WTC11 (cell line): Measurements from ENCODE around the gene GLO1. TPM values are rescaled to one million over a fixed set of nuclear protein-coding genes. Genes with fewer than 3 reads are reported as not detected.

Source experiments
- ATAC-seq: fragments of 200-7000 bp; cut with Tn5 transposase; 2 replicates; pipeline ENCODE4 v1.10.0; 2021; ENCODE audit warnings: mild to moderate bottlenecking, moderate library complexity
- CTCF ChIA-PET: fragments of 300-600 bp; sonication (Branson Sonifier 250); formaldehyde crosslinking; loops from one replicate; lab custom pipeline; 2021; ENCODE audit warnings: antibody characterized with exemption; lab: Charles Lee
- POLR2A ChIA-PET: fragments of 350-600 bp; sonication (Branson Sonifier 250); formaldehyde crosslinking; loops from one replicate; lab custom pipeline; 2021; ENCODE audit warnings: antibody characterized with exemption; lab: Charles Lee
- DNase-seq: peaks from one replicate; pipeline ENCODE4 v3.0.0; 2021; ENCODE audit warnings: low spot score
- H3K27ac Mint-ChIP-seq: 2 replicates; pipeline ENCODE4 v1.8.0; 2021; ENCODE audit warnings: mixed read lengths
- H3K27me3 Mint-ChIP-seq: 2 replicates; pipeline ENCODE4 v1.8.0; 2021; ENCODE audit warnings: low read depth, mild to moderate bottlenecking, moderate library complexity, mixed read lengths
- H3K36me3 Mint-ChIP-seq: 2 replicates; pipeline ENCODE4 v1.8.0; 2021; ENCODE audit warnings: mixed read lengths
- H3K4me1 Mint-ChIP-seq: 2 replicates; pipeline ENCODE4 v1.8.0; 2022; ENCODE audit warnings: mixed read lengths
- H3K4me3 Mint-ChIP-seq: 2 replicates; pipeline ENCODE4 v1.8.0; 2021; ENCODE audit warnings: mild to moderate bottlenecking, moderate library complexity, mixed read lengths
- H3K9me3 Mint-ChIP-seq: 2 replicates; pipeline ENCODE4 v1.8.0; 2021; ENCODE audit warnings: mixed read lengths
- ELF4 ChIP-seq: sonication (generic); formaldehyde crosslinking; IDR thresholded peaks from 2 replicates; pipeline ENCODE4 v1.8.1; 2022; ENCODE audit warnings: low read depth, mild to moderate bottlenecking, moderate library complexity, missing genetic modification reagents
- EMX1 ChIP-seq: fragments of 250-450 bp; sonication (Bioruptor Pico); IDR thresholded peaks from 2 replicates; pipeline ENCODE4 v1.8.0; 2021; ENCODE audit warnings: mild to moderate bottlenecking
- KAT7 ChIP-seq: sonication (generic); formaldehyde crosslinking; IDR thresholded peaks from 2 replicates; pipeline ENCODE4 v1.8.1; 2023; ENCODE audit warnings: missing genetic modification reagents, mild to moderate bottlenecking, borderline replicate concordance
- MAX ChIP-seq: sonication (generic); formaldehyde crosslinking; IDR thresholded peaks from 2 replicates; pipeline ENCODE4 v1.8.0; 2022; ENCODE audit warnings: mild to moderate bottlenecking, missing genetic modification reagents
- MYBL2 ChIP-seq: sonication (generic); formaldehyde crosslinking; IDR thresholded peaks from 2 replicates; pipeline ENCODE4 v1.8.1; 2023; ENCODE audit warnings: mild to moderate bottlenecking, moderate library complexity, missing genetic modification reagents
- PREB ChIP-seq: sonication (generic); formaldehyde crosslinking; IDR thresholded peaks from 2 replicates; pipeline ENCODE4 v1.8.1; 2022; ENCODE audit warnings: mild to moderate bottlenecking, missing genetic modification reagents, moderate library complexity, borderline replicate concordance
- PRRX2 ChIP-seq: fragments of 250-450 bp; sonication (Bioruptor Pico); IDR thresholded peaks from 2 replicates; pipeline ENCODE4 v1.8.0; 2021; ENCODE audit warnings: mild to moderate bottlenecking
- SMAD3 ChIP-seq: sonication (generic); formaldehyde crosslinking; IDR thresholded peaks from 2 replicates; pipeline ENCODE4 v1.8.0; 2022; ENCODE audit warnings: missing genetic modification reagents, mild to moderate bottlenecking, borderline replicate concordance
- SP1 ChIP-seq: sonication (generic); formaldehyde crosslinking; conservative IDR thresholded peaks from 2 replicates; pipeline ENCODE4 v1.8.1; 2022; ENCODE audit warnings: missing genetic modification reagents
- STAT6 ChIP-seq: sonication (generic); formaldehyde crosslinking; conservative IDR thresholded peaks from 2 replicates; pipeline ENCODE4 v1.8.1; 2023; ENCODE audit warnings: mild to moderate bottlenecking, low read depth, missing genetic modification reagents, moderate library complexity
- ZBTB21 ChIP-seq: sonication (generic); formaldehyde crosslinking; IDR thresholded peaks from 2 replicates; pipeline ENCODE4 v1.8.1; 2023; ENCODE audit warnings: mild to moderate bottlenecking, missing genetic modification reagents, borderline replicate concordance
- ZNF121 ChIP-seq: sonication (generic); formaldehyde crosslinking; IDR thresholded peaks from 2 replicates; pipeline ENCODE4 v1.8.0; 2023; ENCODE audit warnings: missing genetic modification reagents
- ZNF396 ChIP-seq: fragments of 250-450 bp; sonication (Bioruptor Pico); IDR thresholded peaks from 2 replicates; pipeline ENCODE4 v1.8.0; 2021; ENCODE audit warnings: mild to moderate bottlenecking, moderate library complexity, borderline replicate concordance
- ZNF671 ChIP-seq: fragments of 250-450 bp; sonication (Bioruptor Pico); IDR thresholded peaks from 2 replicates; pipeline ENCODE4 v1.8.0; 2021; ENCODE audit warnings: mild to moderate bottlenecking
- total RNA-seq: library from RNA; stranded (reverse); gene quantifications from 3 replicates; pipeline ENCODE4 v1.2.3, GENCODE V29; 2021
- TF ChIP-seq, protein P1 (sequence below): fragments of 250-450 bp; sonication (Bioruptor Pico); conservative IDR thresholded peaks from 2 replicates; pipeline ENCODE4 v1.9.0; 2021; ENCODE audit warnings: mild to moderate bottlenecking
- TF ChIP-seq, protein P2 (sequence below): sonication (generic); formaldehyde crosslinking; IDR thresholded peaks from 2 replicates; pipeline ENCODE4 v1.8.1; 2022; ENCODE audit warnings: mild to moderate bottlenecking, moderate library complexity, missing genetic modification reagents
- TF ChIP-seq, protein P3 (sequence below): sonication (generic); formaldehyde crosslinking; IDR thresholded peaks from 2 replicates; pipeline ENCODE4 v1.8.0; 2022; ENCODE audit warnings: mild to moderate bottlenecking, missing genetic modification reagents
- TF ChIP-seq, protein P4 (sequence below): fragments of 200-600 bp; IDR thresholded peaks from 2 replicates; pipeline ENCODE4 v1.8.0; 2022; ENCODE audit warnings: antibody characterized with exemption
- TF ChIP-seq, protein P5 (sequence below): sonication (generic); formaldehyde crosslinking; conservative IDR thresholded peaks from 2 replicates; pipeline ENCODE4 v1.8.1; 2022; ENCODE audit warnings: mild to moderate bottlenecking, missing genetic modification reagents
- TF ChIP-seq, protein P6 (sequence below): sonication (generic); formaldehyde crosslinking; IDR thresholded peaks from 2 replicates; pipeline ENCODE4 v1.8.1; 2023; ENCODE audit warnings: mild to moderate bottlenecking, missing genetic modification reagents, moderate library complexity

Gene GLO1
- total RNA-seq, 1 experiment from 2014 or later: 147 TPM

GRCh38 chr6:38639498-38640215, 63.3 kb downstream of the GLO1 start, which contains the start of gene BTBD9 (continued):
- TF ChIP-seq MYBL2 (CRISPR knock-in tag) (0 out of 2 replicates have a peak, but pooled peaks have one; percentile 33), ZNF396 (CRISPR knock-in tag) (no peak), ZNF121 (CRISPR knock-in tag) (no peak), PRRX2 (CRISPR knock-in tag) (no peak), MAX (CRISPR knock-in tag) (peak; percentile 28; the same call in 1 of the 2 replicates), EMX1 (CRISPR knock-in tag) (no peak), SP1 (CRISPR knock-in tag) (peak; percentile 25; the same call in 1 of the 2 replicates), ZBTB21 (CRISPR knock-in tag) (peak; percentile 99), PREB (CRISPR knock-in tag) (no peak), KAT7 (0 out of 2 replicates have a peak, but pooled peaks have one; percentile 55), ELF4 (CRISPR knock-in tag) (no peak)
- TF ChIP-seq, protein P1, sequence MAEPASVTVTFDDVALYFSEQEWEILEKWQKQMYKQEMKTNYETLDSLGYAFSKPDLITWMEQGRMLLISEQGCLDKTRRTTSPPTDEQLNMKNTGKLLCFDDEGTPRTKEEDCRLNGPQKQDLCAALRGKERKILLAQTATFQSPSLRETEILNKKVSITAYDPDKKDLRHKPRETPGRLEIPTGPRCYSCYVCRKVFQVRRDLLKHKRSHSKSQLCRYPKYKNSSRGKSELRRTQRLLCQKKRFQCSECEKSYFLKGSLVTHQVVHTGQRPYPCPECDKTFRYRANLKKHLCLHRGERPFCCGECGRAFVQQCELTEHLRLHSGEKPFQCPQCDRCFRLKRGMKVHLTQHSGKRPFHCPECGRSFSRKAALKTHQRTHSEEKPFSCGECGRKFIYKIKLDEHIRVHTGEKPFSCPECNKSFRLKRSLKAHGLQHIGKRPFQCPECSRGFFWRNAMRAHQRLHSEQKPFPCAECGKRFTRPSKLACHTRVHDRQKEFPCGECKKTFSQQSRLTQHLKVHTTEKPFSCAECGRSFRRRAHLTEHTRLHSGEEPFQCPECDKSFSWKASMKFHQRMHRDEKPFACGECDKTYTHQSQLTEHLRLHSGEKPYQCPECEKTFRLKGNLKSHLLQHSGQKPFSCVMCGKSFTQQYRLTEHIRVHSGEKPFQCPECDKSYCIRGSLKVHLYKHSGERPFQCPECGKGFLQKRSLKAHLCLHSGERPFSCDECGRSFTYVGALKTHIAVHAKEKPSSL: no peak
- TF ChIP-seq, protein P2, sequence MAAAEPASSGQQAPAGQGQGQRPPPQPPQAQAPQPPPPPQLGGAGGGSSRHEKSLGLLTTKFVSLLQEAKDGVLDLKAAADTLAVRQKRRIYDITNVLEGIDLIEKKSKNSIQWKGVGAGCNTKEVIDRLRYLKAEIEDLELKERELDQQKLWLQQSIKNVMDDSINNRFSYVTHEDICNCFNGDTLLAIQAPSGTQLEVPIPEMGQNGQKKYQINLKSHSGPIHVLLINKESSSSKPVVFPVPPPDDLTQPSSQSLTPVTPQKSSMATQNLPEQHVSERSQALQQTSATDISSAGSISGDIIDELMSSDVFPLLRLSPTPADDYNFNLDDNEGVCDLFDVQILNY (CRISPR knock-in tag): peak; percentile 61
- TF ChIP-seq, protein P3, sequence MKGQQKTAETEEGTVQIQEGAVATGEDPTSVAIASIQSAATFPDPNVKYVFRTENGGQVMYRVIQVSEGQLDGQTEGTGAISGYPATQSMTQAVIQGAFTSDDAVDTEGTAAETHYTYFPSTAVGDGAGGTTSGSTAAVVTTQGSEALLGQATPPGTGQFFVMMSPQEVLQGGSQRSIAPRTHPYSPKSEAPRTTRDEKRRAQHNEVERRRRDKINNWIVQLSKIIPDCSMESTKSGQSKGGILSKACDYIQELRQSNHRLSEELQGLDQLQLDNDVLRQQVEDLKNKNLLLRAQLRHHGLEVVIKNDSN (CRISPR knock-in tag): no peak

- H3K36me3 Mint-ChIP-seq: no peaks in the 10 kb centered on the region
- CTCF ChIA-PET: interaction anchor here (0.6 kb wide), 1 partner anchor 136 kb away, joined by 3 read pairs; no protein-coding TSS in a partner anchor
- H3K9me3 Mint-ChIP-seq: no peaks in the 10 kb centered on the region
- H3K27ac Mint-ChIP-seq: peak overlapping the region; percentile 78
- H3K27me3 Mint-ChIP-seq: peaks cover 6% of the 10 kb centered on the region; the same call in 1 of the 2 replicates
- H3K4me1 Mint-ChIP-seq: peaks cover 11% of the 10 kb centered on the region
- ATAC-seq: peak; percentile 40
- POLR2A ChIA-PET: no interaction called here
- H3K4me3 Mint-ChIP-seq: peak overlapping the region; percentile 84
- no peak for DNase-seq
- TF ChIP-seq ZNF671 (CRISPR knock-in tag) (no peak), SMAD3 (no peak), STAT6 (CRISPR knock-in tag) (no peak)
- TF ChIP-seq, protein P4, sequence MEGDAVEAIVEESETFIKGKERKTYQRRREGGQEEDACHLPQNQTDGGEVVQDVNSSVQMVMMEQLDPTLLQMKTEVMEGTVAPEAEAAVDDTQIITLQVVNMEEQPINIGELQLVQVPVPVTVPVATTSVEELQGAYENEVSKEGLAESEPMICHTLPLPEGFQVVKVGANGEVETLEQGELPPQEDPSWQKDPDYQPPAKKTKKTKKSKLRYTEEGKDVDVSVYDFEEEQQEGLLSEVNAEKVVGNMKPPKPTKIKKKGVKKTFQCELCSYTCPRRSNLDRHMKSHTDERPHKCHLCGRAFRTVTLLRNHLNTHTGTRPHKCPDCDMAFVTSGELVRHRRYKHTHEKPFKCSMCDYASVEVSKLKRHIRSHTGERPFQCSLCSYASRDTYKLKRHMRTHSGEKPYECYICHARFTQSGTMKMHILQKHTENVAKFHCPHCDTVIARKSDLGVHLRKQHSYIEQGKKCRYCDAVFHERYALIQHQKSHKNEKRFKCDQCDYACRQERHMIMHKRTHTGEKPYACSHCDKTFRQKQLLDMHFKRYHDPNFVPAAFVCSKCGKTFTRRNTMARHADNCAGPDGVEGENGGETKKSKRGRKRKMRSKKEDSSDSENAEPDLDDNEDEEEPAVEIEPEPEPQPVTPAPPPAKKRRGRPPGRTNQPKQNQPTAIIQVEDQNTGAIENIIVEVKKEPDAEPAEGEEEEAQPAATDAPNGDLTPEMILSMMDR: no peak
- TF ChIP-seq, protein P5, sequence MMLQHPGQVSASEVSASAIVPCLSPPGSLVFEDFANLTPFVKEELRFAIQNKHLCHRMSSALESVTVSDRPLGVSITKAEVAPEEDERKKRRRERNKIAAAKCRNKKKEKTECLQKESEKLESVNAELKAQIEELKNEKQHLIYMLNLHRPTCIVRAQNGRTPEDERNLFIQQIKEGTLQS (CRISPR knock-in tag): no peak
- TF ChIP-seq, protein P1: no peak
- TF ChIP-seq, protein P6, sequence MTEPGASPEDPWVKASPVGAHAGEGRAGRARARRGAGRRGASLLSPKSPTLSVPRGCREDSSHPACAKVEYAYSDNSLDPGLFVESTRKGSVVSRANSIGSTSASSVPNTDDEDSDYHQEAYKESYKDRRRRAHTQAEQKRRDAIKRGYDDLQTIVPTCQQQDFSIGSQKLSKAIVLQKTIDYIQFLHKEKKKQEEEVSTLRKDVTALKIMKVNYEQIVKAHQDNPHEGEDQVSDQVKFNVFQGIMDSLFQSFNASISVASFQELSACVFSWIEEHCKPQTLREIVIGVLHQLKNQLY (CRISPR knock-in tag): no peak
Observed at GRCh38 chr6:38638941-38639497, 63.9 kb downstream of the GLO1 start.
